ENCODE data around the gene NAT10. TPM values are rescaled to one million over a fixed set of nuclear protein-coding genes. Genes with fewer than 3 reads are reported as not detected.
A peak's percentile ranks its signal among the peaks of the same experiment; 100 is the strongest.
"Not testable (repeated sequence)": the region's sequence is repeated elsewhere in the genome, so short reads cannot be mapped to it uniquely, and the experiment has no call there.

The NAT10 gene
- total RNA-seq, 2 donors from 2014 or later = 93.6 to 135 TPM

GRCh38 chr11:34075178-34075820 is 30.1 kb upstream of the NAT10 start:
- no peak overlapping the region for H3K4me3 Mint-ChIP-seq

GRCh38 chr11:34080609-34081008 is 24.8 kb upstream of the NAT10 start:
- no peak overlapping the region for H3K4me3 Mint-ChIP-seq
- peaks cover 54% of the 10 kb centered on the region for H3K36me3 Mint-ChIP-seq
- H3K27ac Mint-ChIP-seq = no peak overlapping the region
- H3K9me3 Mint-ChIP-seq = no peaks in the 10 kb centered on the region
- no peak for ATAC-seq
- H3K27me3 Mint-ChIP-seq = no peaks in the 10 kb centered on the region
- no peak for DNase-seq (ENCODE audit: low spot score)
- peaks cover 8 to 15% of the 10 kb centered on the region in 2 donors for H3K4me1 Mint-ChIP-seq (ENCODE audit: low read depth in 2 of 2)

More at GRCh38 chr11:34075178-34075820, 30.1 kb upstream of the NAT10 start:
- peaks cover 29 to 34% of the 10 kb centered on the region in 2 donors for H3K4me1 Mint-ChIP-seq (ENCODE audit: low read depth in 2 of 2)
- no peaks in the 10 kb centered on the region for H3K9me3 Mint-ChIP-seq
- H3K27ac Mint-ChIP-seq = peak overlapping the region; percentile 18 to 71
- DNase-seq (ENCODE audit: low spot score) (no peak), ATAC-seq (no peak)
- H3K27me3 Mint-ChIP-seq = no peaks in the 10 kb centered on the region
- peaks cover 35% of the 10 kb centered on the region for H3K36me3 Mint-ChIP-seq

- Mint-ChIP-seq H3K9me3 (no peaks in the 10 kb centered on the region), H3K27me3 (no peaks in the 10 kb centered on the region), H3K36me3 (peaks cover 50% of the 10 kb centered on the region), H3K27ac (peak overlapping the region in 1 of 2 donors; percentile 32), H3K4me3 (no peak overlapping the region), H3K4me1 (ENCODE audit: low read depth in 2 of 2) (peaks cover 10 to 26% of the 10 kb centered on the region in 2 donors)
- DNase-seq (ENCODE audit: low spot score) (no peak), ATAC-seq (no peak)
Observed at GRCh38 chr11:34084637-34085036, 20.8 kb upstream of the NAT10 start.

- ATAC-seq (peak in 1 of 2 donors; percentile 66), DNase-seq (ENCODE audit: low spot score) (no peak)
- Mint-ChIP-seq H3K9me3 (no peaks in the 10 kb centered on the region), H3K4me1 (ENCODE audit: low read depth in 2 of 2) (peaks cover 10 to 26% of the 10 kb centered on the region in 2 donors), H3K27me3 (no peaks in the 10 kb centered on the region), H3K36me3 (peaks cover 51% of the 10 kb centered on the region), H3K4me3 (peak overlapping the region; percentile 23), H3K27ac (peak overlapping the region; percentile 52 to 79)
Observed at GRCh38 chr11:34086554-34087283, 18.7 kb upstream of the NAT10 start.

GRCh38 chr11:34091825-34092224 is 13.6 kb upstream of the NAT10 start:
- Mint-ChIP-seq H3K36me3 (peaks cover 25% of the 10 kb centered on the region), H3K4me3 (no peak overlapping the region)
- no peak for ATAC-seq

GRCh38 chr11:34094900-34095299 is 10.5 kb upstream of the NAT10 start:
- H3K4me3 Mint-ChIP-seq; H3K27me3 Mint-ChIP-seq; H3K9me3 Mint-ChIP-seq; ATAC-seq; H3K4me1 Mint-ChIP-seq (ENCODE audit: low read depth in 2 of 2); DNase-seq (ENCODE audit: low spot score): not testable (repeated sequence)
- Mint-ChIP-seq H3K27ac (peak overlapping the region in 1 of 2 donors; percentile 56), H3K36me3 (peaks cover 22% of the 10 kb centered on the region)

More at GRCh38 chr11:34091825-34092224, 13.6 kb upstream of the NAT10 start:
- H3K9me3 Mint-ChIP-seq = no peaks in the 10 kb centered on the region
- DNase-seq (ENCODE audit: low spot score) = no peak
- peak overlapping the region in 1 of 2 donors; percentile 40 for H3K27ac Mint-ChIP-seq
- peaks cover 5 to 6% of the 10 kb centered on the region in 2 donors for H3K4me1 Mint-ChIP-seq (ENCODE audit: low read depth in 2 of 2)
- no peaks in the 10 kb centered on the region for H3K27me3 Mint-ChIP-seq

GRCh38 chr11:34098813-34099212 is 6.6 kb upstream of the NAT10 start:
- no peak overlapping the region for H3K4me3 Mint-ChIP-seq

GRCh38 chr11:34104680-34105078 is 750 bp upstream of the NAT10 start:
- Mint-ChIP-seq H3K4me1 (ENCODE audit: low read depth in 2 of 2) (peaks cover 35 to 41% of the 10 kb centered on the region in 2 donors), H3K4me3 (peak overlapping the region; percentile 97), H3K9me3 (no peaks in the 10 kb centered on the region), H3K27ac (peak overlapping the region; percentile 95 to 98), H3K36me3 (peaks cover 9% of the 10 kb centered on the region), H3K27me3 (no peaks in the 10 kb centered on the region)
- ATAC-seq = no peak
- no peak for DNase-seq (ENCODE audit: low spot score)

More at GRCh38 chr11:34098813-34099212, 6.6 kb upstream of the NAT10 start:
- Mint-ChIP-seq H3K36me3 (peaks cover 10% of the 10 kb centered on the region), H3K9me3 (no peaks in the 10 kb centered on the region), H3K4me1 (ENCODE audit: low read depth in 2 of 2) (peaks cover 7 to 8% of the 10 kb centered on the region in 2 donors), H3K27ac (no peak overlapping the region), H3K27me3 (no peaks in the 10 kb centered on the region)
- no peak for ATAC-seq
- DNase-seq (ENCODE audit: low spot score) = no peak

- peaks cover 16% of the 10 kb centered on the region for H3K36me3 Mint-ChIP-seq
- no peaks in the 10 kb centered on the region for H3K9me3 Mint-ChIP-seq
- ATAC-seq = no peak
- peak overlapping the region; percentile 95 to 98 for H3K27ac Mint-ChIP-seq
- peak overlapping the region; percentile 97 for H3K4me3 Mint-ChIP-seq
- no peak for DNase-seq (ENCODE audit: low spot score)
- no peaks in the 10 kb centered on the region for H3K27me3 Mint-ChIP-seq
- peaks cover 38 to 41% of the 10 kb centered on the region in 2 donors for H3K4me1 Mint-ChIP-seq (ENCODE audit: low read depth in 2 of 2)
Observed at GRCh38 chr11:34105957-34106504, 602 bp downstream of the NAT10 start.

- Mint-ChIP-seq H3K27me3 (no peaks in the 10 kb centered on the region), H3K4me3 (no peak overlapping the region), H3K27ac (no peak overlapping the region), H3K4me1 (ENCODE audit: low read depth in 2 of 2) (peaks cover 9 to 18% of the 10 kb centered on the region in 2 donors), H3K9me3 (no peaks in the 10 kb centered on the region), H3K36me3 (peaks cover 40% of the 10 kb centered on the region)
- DNase-seq (ENCODE audit: low spot score) (no peak), ATAC-seq (no peak)
Observed at GRCh38 chr11:34111722-34112270, 6.4 kb downstream of the NAT10 start.

GRCh38 chr11:34114014-34114413 is 8.6 kb downstream of the NAT10 start:
- H3K9me3 Mint-ChIP-seq = no peaks in the 10 kb centered on the region
- H3K27me3 Mint-ChIP-seq = no peaks in the 10 kb centered on the region
- no peak overlapping the region for H3K4me3 Mint-ChIP-seq
- H3K36me3 Mint-ChIP-seq = peaks cover 45% of the 10 kb centered on the region
- no peak overlapping the region for H3K27ac Mint-ChIP-seq
- DNase-seq (ENCODE audit: low spot score) (no peak), ATAC-seq (no peak)
- peaks cover 9 to 18% of the 10 kb centered on the region in 2 donors for H3K4me1 Mint-ChIP-seq (ENCODE audit: low read depth in 2 of 2)

GRCh38 chr11:34114471-34114870 is 9.0 kb downstream of the NAT10 start:
- Mint-ChIP-seq H3K27ac (no peak overlapping the region), H3K9me3 (no peaks in the 10 kb centered on the region), H3K36me3 (peaks cover 40% of the 10 kb centered on the region), H3K4me3 (no peak overlapping the region), H3K27me3 (no peaks in the 10 kb centered on the region), H3K4me1 (ENCODE audit: low read depth in 2 of 2) (peaks cover 6 to 14% of the 10 kb centered on the region in 2 donors)
- no peak for ATAC-seq
- no peak for DNase-seq (ENCODE audit: low spot score)

GRCh38 chr11:34120651-34121050 is 15.2 kb downstream of the NAT10 start:
- no peak overlapping the region for H3K4me3 Mint-ChIP-seq
- H3K27ac Mint-ChIP-seq = peak overlapping the region in 1 of 2 donors; percentile 44
- DNase-seq (ENCODE audit: low spot score) = no peak
- peaks cover 37% of the 10 kb centered on the region for H3K36me3 Mint-ChIP-seq
- H3K27me3 Mint-ChIP-seq = no peaks in the 10 kb centered on the region
- ATAC-seq = peak in 1 of 2 donors; percentile 24
- H3K4me1 Mint-ChIP-seq (ENCODE audit: low read depth in 2 of 2) = peaks cover 0 to 3% of the 10 kb centered on the region in 2 donors
- no peaks in the 10 kb centered on the region for H3K9me3 Mint-ChIP-seq
